ENCODE data around the gene ZNF609. TPM values are rescaled to one million over a fixed set of nuclear protein-coding genes. Genes with fewer than 3 reads are reported as not detected.
"Not testable (repeated sequence)": the region's sequence is repeated elsewhere in the genome, so short reads cannot be mapped to it uniquely, and the experiment has no call there.

Gene ZNF609
- total RNA-seq, 1 donor from 2014 or later, result 28.6 TPM

DNA sequence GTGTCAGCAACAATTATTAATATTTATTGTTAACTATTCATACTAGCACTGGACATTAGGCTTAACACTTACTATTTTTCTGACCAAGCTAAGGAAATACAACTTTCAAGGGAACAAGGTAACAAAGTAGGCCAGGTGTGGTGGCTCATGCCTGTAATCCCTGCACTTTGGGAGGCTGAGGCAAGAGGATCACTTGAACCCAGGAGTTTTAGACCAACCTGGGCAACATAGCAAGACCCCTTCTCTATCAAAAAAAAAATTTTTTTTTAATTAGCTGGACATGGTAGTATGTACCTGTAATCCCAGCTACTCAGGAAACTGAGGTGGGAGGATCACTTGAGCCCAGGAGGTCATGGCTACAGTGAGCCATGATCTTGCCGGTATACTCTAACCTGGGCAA lies 183.3 kb downstream of the ZNF609 start:
- POLR2A ChIA-PET, result interaction anchor here (0.5 kb wide), 1 partner anchor 229 kb away, joined by 3 read pairs; no protein-coding TSS in a partner anchor
- peaks cover 16% of the 10 kb centered on the region for H3K4me1 Mint-ChIP-seq
- H3K4me3 Mint-ChIP-seq, result no peak overlapping the region
- DNase-seq (no peak), ATAC-seq (ENCODE audit: low read depth) (no peak)
- H3K9me3 Mint-ChIP-seq, result no peaks in the 10 kb centered on the region
- peaks cover 2% of the 10 kb centered on the region for H3K36me3 Mint-ChIP-seq (ENCODE audit: low read depth)
- TF ChIP-seq, protein P1, sequence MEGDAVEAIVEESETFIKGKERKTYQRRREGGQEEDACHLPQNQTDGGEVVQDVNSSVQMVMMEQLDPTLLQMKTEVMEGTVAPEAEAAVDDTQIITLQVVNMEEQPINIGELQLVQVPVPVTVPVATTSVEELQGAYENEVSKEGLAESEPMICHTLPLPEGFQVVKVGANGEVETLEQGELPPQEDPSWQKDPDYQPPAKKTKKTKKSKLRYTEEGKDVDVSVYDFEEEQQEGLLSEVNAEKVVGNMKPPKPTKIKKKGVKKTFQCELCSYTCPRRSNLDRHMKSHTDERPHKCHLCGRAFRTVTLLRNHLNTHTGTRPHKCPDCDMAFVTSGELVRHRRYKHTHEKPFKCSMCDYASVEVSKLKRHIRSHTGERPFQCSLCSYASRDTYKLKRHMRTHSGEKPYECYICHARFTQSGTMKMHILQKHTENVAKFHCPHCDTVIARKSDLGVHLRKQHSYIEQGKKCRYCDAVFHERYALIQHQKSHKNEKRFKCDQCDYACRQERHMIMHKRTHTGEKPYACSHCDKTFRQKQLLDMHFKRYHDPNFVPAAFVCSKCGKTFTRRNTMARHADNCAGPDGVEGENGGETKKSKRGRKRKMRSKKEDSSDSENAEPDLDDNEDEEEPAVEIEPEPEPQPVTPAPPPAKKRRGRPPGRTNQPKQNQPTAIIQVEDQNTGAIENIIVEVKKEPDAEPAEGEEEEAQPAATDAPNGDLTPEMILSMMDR (IDR thresholded peaks at IDR 0.05), result no peak
- intact Hi-C loops (cut with micrococcal nuclease), result no loop called here
- CTCF ChIA-PET, result interaction anchor here (1.4 kb wide), 1 partner anchor 8 kb away, joined by 4 read pairs; no protein-coding TSS in a partner anchor
- no peaks in the 10 kb centered on the region for H3K27me3 Mint-ChIP-seq
- H3K27ac Mint-ChIP-seq, result no peak overlapping the region

DNA sequence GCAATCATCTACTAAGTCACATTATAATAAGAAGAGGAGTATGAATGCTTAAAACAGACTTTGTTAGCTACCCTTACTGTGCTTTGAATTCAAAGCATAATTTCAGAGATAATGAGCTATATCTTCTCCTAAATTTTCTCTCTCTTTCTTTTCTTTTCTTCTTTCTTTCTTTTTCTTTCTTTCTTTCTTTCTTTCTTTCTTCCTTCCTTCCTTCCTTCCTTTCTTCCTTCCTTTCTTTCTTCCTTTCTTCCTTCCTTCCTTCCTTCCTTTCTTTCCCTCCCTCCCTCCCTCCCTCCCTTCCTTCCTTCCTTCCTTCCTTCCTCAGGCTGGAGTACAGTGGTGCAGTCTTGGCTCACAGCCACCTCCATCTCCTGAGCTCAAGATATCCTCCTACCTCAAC lies 184.4 kb downstream of the ZNF609 start:
- CTCF ChIA-PET; H3K27ac Mint-ChIP-seq; H3K4me1 Mint-ChIP-seq; H3K9me3 Mint-ChIP-seq; H3K27me3 Mint-ChIP-seq; intact Hi-C loops (cut with micrococcal nuclease); H3K4me3 Mint-ChIP-seq; ATAC-seq (ENCODE audit: low read depth); H3K36me3 Mint-ChIP-seq (ENCODE audit: low read depth); DNase-seq: not testable (repeated sequence)
- POLR2A ChIA-PET, result interaction anchor here (0.5 to 0.7 kb wide), 2 partner anchors 9 to 33 kb away, joined by 5 to 7 read pairs; no protein-coding TSS in a partner anchor

DNA sequence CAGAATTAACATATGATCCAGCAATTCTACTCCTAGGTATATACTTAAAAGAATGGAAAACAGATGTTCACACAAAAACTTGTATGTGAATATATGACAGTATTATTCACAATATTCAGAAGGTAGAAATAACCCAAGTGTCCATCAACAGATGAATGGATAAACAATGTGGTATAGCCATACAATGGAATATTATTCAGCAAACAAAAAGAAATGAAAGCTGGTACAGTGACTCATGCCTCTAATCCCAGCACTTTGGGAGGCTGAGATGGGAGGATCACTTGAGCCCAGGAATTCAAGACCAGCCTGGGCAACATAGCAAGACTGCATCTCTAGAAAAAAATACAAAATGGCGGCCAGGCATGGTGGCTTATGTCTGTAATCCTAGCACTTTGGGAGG lies 185.6 kb downstream of the ZNF609 start:
- CTCF ChIA-PET, result no interaction called here
- H3K4me1 Mint-ChIP-seq, result peaks cover 3% of the 10 kb centered on the region

DNA sequence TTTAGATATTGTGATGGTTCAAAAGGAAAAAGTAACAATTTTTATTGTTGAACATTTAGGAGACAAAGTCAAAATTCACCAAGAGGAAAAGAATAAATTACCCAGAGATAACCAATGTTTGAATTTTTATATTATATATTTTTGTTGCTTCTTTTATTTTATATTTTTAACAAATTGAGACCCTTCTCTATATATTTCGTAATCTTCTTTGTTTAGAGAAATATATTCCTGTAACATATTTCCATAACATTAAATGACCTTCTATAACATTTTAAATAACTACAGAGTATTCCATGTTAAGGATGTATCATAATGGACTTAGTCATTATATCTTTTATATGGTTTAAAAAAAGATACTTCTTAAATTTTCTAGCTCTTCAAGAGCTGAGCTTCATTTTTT lies 187.0 kb downstream of the ZNF609 start:
- intact Hi-C loops (cut with micrococcal nuclease), result no loop called here
- no peaks in the 10 kb centered on the region for H3K9me3 Mint-ChIP-seq
- ChIA-PET POLR2A (no interaction called here), CTCF (no interaction called here)
- peaks cover 13% of the 10 kb centered on the region for H3K4me1 Mint-ChIP-seq
- TF ChIP-seq, protein P1 (IDR thresholded peaks at IDR 0.05), result no peak
- no peak overlapping the region for H3K27ac Mint-ChIP-seq
- no peaks in the 10 kb centered on the region for H3K36me3 Mint-ChIP-seq (ENCODE audit: low read depth)
- DNase-seq (no peak), ATAC-seq (ENCODE audit: low read depth) (no peak)
- no peak overlapping the region for H3K4me3 Mint-ChIP-seq
- no peaks in the 10 kb centered on the region for H3K27me3 Mint-ChIP-seq

More for the DNA sequence above, 185.6 kb downstream of the ZNF609 start:
- ATAC-seq (ENCODE audit: low read depth) (no peak), DNase-seq (no peak)
- intact Hi-C loops (cut with micrococcal nuclease), result no loop called here
- POLR2A ChIA-PET, result no interaction called here
- Mint-ChIP-seq H3K36me3 (ENCODE audit: low read depth) (peaks cover 2% of the 10 kb centered on the region), H3K9me3 (no peaks in the 10 kb centered on the region), H3K27ac (no peak overlapping the region), H3K4me3 (no peak overlapping the region), H3K27me3 (no peaks in the 10 kb centered on the region)
- TF ChIP-seq, protein P1 (IDR thresholded peaks at IDR 0.05), result no peak

DNA sequence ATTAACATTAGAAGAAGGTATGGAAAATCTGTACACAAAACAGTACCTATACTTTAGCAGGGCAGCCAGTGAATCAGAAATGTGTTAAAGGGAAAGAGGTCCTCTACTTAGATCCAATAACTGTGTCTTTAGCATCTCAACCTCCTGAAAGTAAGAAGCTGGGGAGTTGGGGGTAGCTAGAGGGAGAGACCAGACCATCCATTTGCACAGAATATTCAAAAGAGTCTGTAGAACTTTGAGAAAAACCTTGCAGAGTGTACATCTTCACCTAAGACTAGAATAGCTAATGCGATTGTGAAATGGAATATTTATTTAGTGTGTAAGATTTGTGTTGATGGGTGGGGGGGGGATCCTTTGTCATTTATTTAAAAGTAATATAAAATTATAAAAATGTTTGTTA lies 190.2 kb downstream of the ZNF609 start:
- ChIA-PET CTCF (interaction anchor here (1.0 to 2.0 kb wide), 3 partner anchors 7 to 78 kb away, joined by 4 to 5 read pairs (median 5); no protein-coding TSS in a partner anchor), POLR2A (interaction anchor here (1.4 kb wide), 1 partner anchor 488 kb away, joined by 3 read pairs; the partner anchor contains the start of gene PPIB)
- DNase-seq (no peak), ATAC-seq (ENCODE audit: low read depth) (no peak)
- no peaks in the 10 kb centered on the region for H3K36me3 Mint-ChIP-seq (ENCODE audit: low read depth)
- peaks cover 13% of the 10 kb centered on the region for H3K4me1 Mint-ChIP-seq
- no peaks in the 10 kb centered on the region for H3K9me3 Mint-ChIP-seq
- TF ChIP-seq, protein P1 (IDR thresholded peaks at IDR 0.05), result no peak
- intact Hi-C loops (cut with micrococcal nuclease), result loop anchor here (5.0 to 10.0 kb wide), 2 partner anchors 78 to 446 kb away; no protein-coding TSS in a partner anchor
- H3K27me3 Mint-ChIP-seq, result no peaks in the 10 kb centered on the region
- no peak overlapping the region for H3K4me3 Mint-ChIP-seq
- H3K27ac Mint-ChIP-seq, result no peak overlapping the region
